Measurements from ENCODE around the gene KIF11. TPM values are rescaled to one million over a fixed set of nuclear protein-coding genes. Genes with fewer than 3 reads are reported as not detected.

The KIF11 gene
- total and polyA plus RNA-seq, 2 of the 4 experiments (the other 2 are of a cell fraction), result 8.8 to 18.3 TPM

DNA sequence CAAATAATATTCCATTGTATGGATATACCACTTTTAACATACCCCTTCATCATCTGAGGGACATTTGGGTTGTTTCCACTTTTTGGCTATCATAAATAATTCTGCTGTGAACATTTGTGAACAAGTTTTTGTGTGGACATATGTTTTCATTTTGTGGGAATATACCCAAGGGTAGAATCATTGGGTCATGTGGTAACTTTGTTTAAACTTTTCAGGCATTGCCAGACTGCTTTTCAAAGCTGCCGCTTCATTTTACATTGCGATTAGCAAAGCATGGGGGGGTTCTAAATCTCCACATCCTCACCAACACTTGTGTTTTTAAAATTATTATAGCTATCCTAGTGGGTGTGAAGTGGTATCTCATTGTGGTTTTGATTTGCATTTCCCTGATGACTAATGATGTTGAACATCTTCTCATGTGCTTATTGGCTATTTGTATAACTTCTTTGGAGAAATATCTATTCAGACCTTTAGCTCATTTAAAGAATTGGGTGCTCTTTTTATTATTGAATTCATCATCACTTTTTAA lies 88.4 kb downstream of the KIF11 start:
- peaks cover 11% of the 10 kb centered on the region; the same call in 1 of the 2 replicates for H3K9me3 ChIP-seq (ENCODE audit: control insufficient read depth, insufficient read depth, low read length)
- no TSS peak for BruUV-seq (replicated peaks)
- DNase-seq (no peak), ATAC-seq (ENCODE audit: low read depth) (no peak)
- H3K36me3 ChIP-seq (ENCODE audit: control insufficient read depth, insufficient read depth, low read length), result no peaks in the 10 kb centered on the region
- peaks cover 0 to under 1% of the 10 kb centered on the region in 2 experiments; a peak in 1 of 4 replicates for H3K79me1 ChIP-seq (ENCODE audit: low read depth in 1 of 2, low read length in 2 of 2)
- no peak overlapping the region for H2BK5ac ChIP-seq (ENCODE audit: low read depth, low read length, poor library complexity, severe bottlenecking)
- in situ Hi-C loops (cut with MboI; ENCODE audit: low sequenced_read_pairs) (no loop called here), dilution Hi-C loops (cut with HindIII; ENCODE audit: low sequenced_read_pairs, unreplicated experiment) (no loop called here), intact Hi-C loops (cut with micrococcal nuclease) (no loop called here)
- no peak overlapping the region for H3K4me2 ChIP-seq (ENCODE audit: low read depth, low read length)
- no peaks in the 10 kb centered on the region for H3K27me3 ChIP-seq (ENCODE audit: control insufficient read depth, insufficient read depth, low read length)
- H3K27ac ChIP-seq (ENCODE audit: insufficient read depth, low read length), result no peak overlapping the region
- no peak overlapping the region for H4K91ac ChIP-seq (ENCODE audit: insufficient read depth, low read depth, low read length)
- H3K4ac ChIP-seq (ENCODE audit: low read depth, low read length), result no peak overlapping the region
- no peak overlapping the region for H2BK20ac ChIP-seq (ENCODE audit: low read depth, low read length)
- no peak overlapping the region for H2AK5ac ChIP-seq (ENCODE audit: low read depth, low read length)
- no peak overlapping the region for H3K4me3 ChIP-seq (ENCODE audit: insufficient read depth, low read depth, low read length)
- no peak overlapping the region for H3K14ac ChIP-seq (replicated peaks; ENCODE audit: low read depth, low read length)
- no peak overlapping the region for H3K9ac ChIP-seq (ENCODE audit: low read depth, low read length)
- CTCF ChIA-PET, result interaction anchor here (0.6 kb wide), 1 partner anchor 9 kb away, joined by 3 read pairs; no protein-coding TSS in a partner anchor
- H2AK9ac ChIP-seq (replicated peaks; ENCODE audit: low read depth, low read length, poor library complexity), result no peak overlapping the region
- H3K4me1 ChIP-seq (ENCODE audit: control insufficient read depth, insufficient read depth, low read length), result no peaks in the 10 kb centered on the region
- POLR2A ChIA-PET (ENCODE audit: unreplicated experiment), result no interaction called here
- no peaks in the 10 kb centered on the region for H4K20me1 ChIP-seq (ENCODE audit: insufficient read depth, low read length)
- H2BK120ac ChIP-seq (ENCODE audit: low read depth, low read length), result no peak overlapping the region
- no peak overlapping the region for H4K8ac ChIP-seq (ENCODE audit: low read depth in 2 of 2, low read length in 2 of 2)
- H3K56ac ChIP-seq (ENCODE audit: extremely low read depth, insufficient read depth, low read length), result no peak overlapping the region
- H3K9me1 ChIP-seq (ENCODE audit: insufficient read depth, low read length), result no peaks in the 10 kb centered on the region
- H2AFZ ChIP-seq (replicated peaks; ENCODE audit: low read length, poor library complexity), result no peak overlapping the region
- no peak overlapping the region for H2BK15ac ChIP-seq (ENCODE audit: low read depth, low read length)
- TF ChIP-seq RAD21 (IDR thresholded peaks at IDR 0.05; ENCODE audit: low read length) (no peak), MAZ (IDR thresholded peaks at IDR 0.05; ENCODE audit: borderline replicate concordance, low read depth, low read length) (no peak), FOS (IDR thresholded peaks at IDR 0.05; ENCODE audit: low read depth, low read length) (no peak), CHD1 (IDR thresholded peaks at IDR 0.05; ENCODE audit: low read depth, low read length) (no peak), BHLHE40 (IDR thresholded peaks at IDR 0.05; ENCODE audit: low read depth, low read length) (no peak), SMC3 (IDR thresholded peaks at IDR 0.05; ENCODE audit: low read depth, low read length) (no peak), POLR2A (IDR thresholded peaks at IDR 0.05; ENCODE audit: low read depth, low read length) (no peak), NFE2L2 (IDR thresholded peaks at IDR 0.05; ENCODE audit: low read depth, low read length) (no peak), CTCF (conservative IDR thresholded peaks at IDR 0.05; ENCODE audit: low read depth, low read length) (no peak), MXI1 (IDR thresholded peaks at IDR 0.05; ENCODE audit: borderline replicate concordance, low read depth, low read length) (no peak), CEBPB (IDR thresholded peaks at IDR 0.05; ENCODE audit: low read depth, low read length) (no peak), ELK1 (IDR thresholded peaks at IDR 0.05; ENCODE audit: borderline replicate concordance, low read depth, low read length) (no peak)
- WGBS, 2 experiments (ENCODE audit: extremely low coverage in 2 of 2, insufficient read length in 1 of 2), result no CpG with 5 or more reads among the region's 2 CpGs
- H4K5ac ChIP-seq (ENCODE audit: low read depth, low read length), result no peak overlapping the region
- H3K18ac ChIP-seq (ENCODE audit: low read depth, low read length), result no peak overlapping the region
- H3K23ac ChIP-seq (ENCODE audit: low read depth, low read length), result no peak overlapping the region
